Cortex of kidney (tissue), 1 donor: ENCODE data around the gene CCDC152.
"Not testable (repeated sequence)": the region's sequence is repeated elsewhere in the genome, so short reads cannot be mapped to it uniquely, and the experiment has no call there.

Experiments used
- DNase-seq: peaks from one replicate; lab custom pipeline; 2025; lab: John Stamatoyannopoulos, UW

CCDC152 gene

GRCh38 chr5:42812620-42813019, 56.0 kb downstream of the CCDC152 start:
- no peak for DNase-seq

GRCh38 chr5:42813533-42813932, 56.9 kb downstream of the CCDC152 start:
- DNase-seq = no peak

- DNase-seq = not testable (repeated sequence)
Observed at GRCh38 chr5:42816546-42816945, 59.9 kb downstream of the CCDC152 start.

GRCh38 chr5:42819745-42820144, 63.1 kb downstream of the CCDC152 start:
- DNase-seq = no peak

- DNase-seq = no peak
Observed at GRCh38 chr5:42822548-42822947, 65.9 kb downstream of the CCDC152 start.

- DNase-seq = no peak
Observed at GRCh38 chr5:42824347-42824976, 67.8 kb downstream of the CCDC152 start.

- DNase-seq = no peak
Observed at GRCh38 chr5:42825422-42826148, 69.0 kb downstream of the CCDC152 start.

GRCh38 chr5:42826757-42827515, 70.3 kb downstream of the CCDC152 start:
- DNase-seq = no peak

- DNase-seq = no peak
Observed at GRCh38 chr5:42828671-42829070, 72.1 kb downstream of the CCDC152 start.

GRCh38 chr5:42830924-42831323, 74.3 kb downstream of the CCDC152 start:
- no peak for DNase-seq

- no peak for DNase-seq
Observed at GRCh38 chr5:42832060-42832459, 75.4 kb downstream of the CCDC152 start.

GRCh38 chr5:42836070-42836769, 79.6 kb downstream of the CCDC152 start:
- DNase-seq = no peak

GRCh38 chr5:42837601-42838000, 81.0 kb downstream of the CCDC152 start:
- no peak for DNase-seq

- DNase-seq = no peak
Observed at GRCh38 chr5:42839196-42839595, 82.6 kb downstream of the CCDC152 start.

GRCh38 chr5:42840269-42840668, 83.7 kb downstream of the CCDC152 start:
- DNase-seq = no peak

GRCh38 chr5:42840842-42841567, 84.4 kb downstream of the CCDC152 start:
- DNase-seq = no peak

GRCh38 chr5:42842921-42843641, 86.5 kb downstream of the CCDC152 start:
- DNase-seq = no peak

- DNase-seq = no peak
Observed at GRCh38 chr5:42843675-42844292, 87.2 kb downstream of the CCDC152 start.

GRCh38 chr5:42844408-42844807, 87.8 kb downstream of the CCDC152 start:
- DNase-seq = not testable (repeated sequence)

- DNase-seq = no peak
Observed at GRCh38 chr5:42848545-42848944, 91.9 kb downstream of the CCDC152 start.

- no peak for DNase-seq
Observed at GRCh38 chr5:42851481-42851880, 94.9 kb downstream of the CCDC152 start.
